GM21619 (cell line): ENCODE measurements around the gene CHMP3.
"Not testable (repeated sequence)": the region's sequence is repeated elsewhere in the genome, so short reads cannot be mapped to it uniquely, and the experiment has no call there.

Experiments
- ATAC-seq: cut with Tn5 transposase; IDR thresholded peaks from one replicate; pipeline ENCODE4 v1.9.1; 2021; ENCODE audit not compliant: unreplicated experiment

Gene CHMP3

DNA sequence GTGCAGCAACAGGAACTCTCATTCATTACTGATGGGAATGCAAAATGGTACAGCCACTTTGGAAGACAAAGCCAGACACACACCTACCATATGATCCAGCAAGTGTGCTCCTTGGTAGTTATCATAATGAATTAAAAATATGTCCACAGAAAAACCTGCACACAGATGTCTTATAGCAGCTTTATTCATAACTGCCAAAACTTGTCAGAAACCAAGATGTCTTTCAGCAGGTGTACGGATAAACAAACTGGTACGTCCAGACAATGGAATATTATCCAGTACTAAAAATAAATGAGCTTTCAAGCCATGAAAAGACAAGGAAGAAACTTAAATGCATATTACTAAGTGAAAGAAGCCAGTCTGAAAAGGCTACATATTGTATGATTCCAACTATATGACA is 50.4 kb downstream of the CHMP3 start:
- no peak for ATAC-seq

DNA sequence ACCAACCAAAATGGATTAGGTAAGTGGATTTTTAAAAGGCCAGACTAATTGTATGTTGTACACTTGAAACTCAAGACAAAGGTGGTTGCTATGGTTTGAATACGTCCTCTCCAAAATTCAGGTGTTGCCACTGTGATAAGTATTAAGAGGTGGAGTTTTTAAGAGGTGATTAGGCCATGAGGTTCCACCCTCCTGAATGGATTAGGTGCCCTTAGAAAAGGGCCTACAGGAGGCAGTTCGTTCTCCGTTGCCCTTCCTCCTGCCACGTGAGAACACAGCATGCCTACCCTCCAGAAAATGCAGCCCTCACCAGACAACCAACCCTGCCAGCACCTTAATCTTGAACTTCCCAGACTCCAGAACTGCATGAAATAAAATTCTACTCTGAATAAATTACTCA is 51.2 kb downstream of the CHMP3 start:
- no peak for ATAC-seq

DNA sequence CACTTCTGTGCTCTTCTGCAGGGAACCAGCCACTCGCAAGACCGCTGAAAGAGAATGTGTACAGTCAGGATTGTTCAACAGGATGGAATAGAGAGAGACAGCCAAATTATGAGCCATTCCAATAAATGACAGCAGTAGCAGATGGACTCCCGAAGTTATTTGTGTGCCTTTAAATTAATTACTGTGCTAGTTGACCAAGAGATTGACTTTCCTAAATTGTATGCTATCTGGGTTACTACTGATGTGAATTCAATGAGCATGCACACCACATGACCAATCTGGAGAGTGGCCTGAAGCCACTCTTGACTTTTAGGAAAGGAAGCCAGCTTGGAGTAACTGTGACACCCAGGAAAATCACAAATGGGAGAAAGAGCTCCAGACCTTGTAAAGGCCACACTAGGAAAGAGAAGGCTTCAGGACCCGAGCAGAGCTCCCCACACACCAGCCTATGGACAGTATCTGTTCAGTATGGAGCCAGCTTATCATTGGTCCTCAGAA is 52.8 kb downstream of the CHMP3 start:
- no peak for ATAC-seq

DNA sequence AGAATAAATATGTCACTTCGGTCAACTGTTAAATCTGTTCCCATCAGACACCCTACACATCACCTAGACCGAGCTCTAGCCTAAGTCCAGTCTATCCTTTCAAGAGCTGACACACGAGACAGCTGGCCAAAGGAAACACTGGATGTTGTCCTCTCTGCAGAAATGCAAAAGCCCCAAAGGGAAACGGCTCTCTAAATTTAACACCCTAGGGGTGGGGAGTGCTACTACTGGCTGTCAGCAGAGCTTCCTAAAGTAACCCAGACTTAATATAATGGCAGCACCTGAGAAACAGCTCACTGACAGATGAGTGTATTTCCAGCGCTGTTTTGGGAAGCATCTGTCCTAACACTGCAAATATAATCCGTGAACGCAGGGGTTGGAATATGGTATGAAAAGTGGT is 55.6 kb downstream of the CHMP3 start:
- no peak for ATAC-seq

DNA sequence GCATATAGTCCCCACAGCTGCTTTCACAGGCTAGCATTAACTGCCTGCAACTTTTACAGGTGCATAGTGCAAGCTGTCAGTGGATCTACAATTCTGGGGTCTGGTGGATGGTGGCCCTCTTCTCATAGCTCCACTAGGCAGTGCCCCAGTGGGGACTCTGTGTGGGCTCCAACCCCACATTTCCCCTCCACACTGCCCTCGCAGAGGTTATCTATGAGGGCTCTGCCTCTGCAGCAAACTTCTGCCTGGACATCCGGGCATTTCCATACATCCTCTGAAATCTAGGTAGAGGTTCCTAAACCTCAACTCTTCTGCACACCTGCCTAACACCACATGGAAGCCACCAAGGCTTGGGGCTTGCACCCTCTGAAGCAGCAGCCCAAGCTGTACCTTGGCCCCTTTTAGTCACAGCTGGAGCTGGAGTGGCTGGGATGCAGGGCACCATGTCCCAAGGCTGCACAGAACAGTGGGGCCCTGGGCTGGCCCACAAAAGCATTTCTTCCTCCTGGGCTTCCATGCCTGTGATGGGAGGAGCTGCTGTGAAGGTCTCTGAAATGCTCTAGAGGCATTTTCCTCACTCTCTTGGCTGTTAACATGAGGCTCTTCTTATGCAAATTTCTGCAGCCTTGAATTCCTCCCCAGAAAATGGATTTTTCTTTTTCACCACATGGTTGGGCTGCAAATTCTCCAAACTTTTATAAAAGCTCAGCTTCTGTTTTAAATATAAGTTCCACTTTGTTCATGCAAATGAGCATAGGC is 62.7 kb downstream of the CHMP3 start:
- no peak for ATAC-seq

DNA sequence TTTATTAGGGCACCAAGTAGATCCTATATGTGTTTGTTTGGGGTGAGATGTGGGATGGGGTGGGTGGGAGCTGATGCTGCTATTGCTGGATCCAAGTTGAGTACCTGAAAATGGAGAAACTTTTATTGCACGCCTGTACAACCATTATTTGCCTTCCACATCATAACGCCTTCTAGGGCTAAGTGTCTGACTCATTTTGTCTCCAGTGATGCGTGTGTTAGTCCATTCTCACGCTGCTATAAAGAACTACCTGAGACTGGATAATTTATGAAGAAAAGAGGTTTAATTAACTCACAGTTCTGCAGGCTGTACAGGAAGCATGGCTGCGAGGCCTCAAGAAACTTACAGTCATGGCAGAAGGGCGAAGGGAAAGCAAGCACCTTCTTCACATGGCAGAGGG is 63.9 kb downstream of the CHMP3 start:
- ATAC-seq: no peak

DNA sequence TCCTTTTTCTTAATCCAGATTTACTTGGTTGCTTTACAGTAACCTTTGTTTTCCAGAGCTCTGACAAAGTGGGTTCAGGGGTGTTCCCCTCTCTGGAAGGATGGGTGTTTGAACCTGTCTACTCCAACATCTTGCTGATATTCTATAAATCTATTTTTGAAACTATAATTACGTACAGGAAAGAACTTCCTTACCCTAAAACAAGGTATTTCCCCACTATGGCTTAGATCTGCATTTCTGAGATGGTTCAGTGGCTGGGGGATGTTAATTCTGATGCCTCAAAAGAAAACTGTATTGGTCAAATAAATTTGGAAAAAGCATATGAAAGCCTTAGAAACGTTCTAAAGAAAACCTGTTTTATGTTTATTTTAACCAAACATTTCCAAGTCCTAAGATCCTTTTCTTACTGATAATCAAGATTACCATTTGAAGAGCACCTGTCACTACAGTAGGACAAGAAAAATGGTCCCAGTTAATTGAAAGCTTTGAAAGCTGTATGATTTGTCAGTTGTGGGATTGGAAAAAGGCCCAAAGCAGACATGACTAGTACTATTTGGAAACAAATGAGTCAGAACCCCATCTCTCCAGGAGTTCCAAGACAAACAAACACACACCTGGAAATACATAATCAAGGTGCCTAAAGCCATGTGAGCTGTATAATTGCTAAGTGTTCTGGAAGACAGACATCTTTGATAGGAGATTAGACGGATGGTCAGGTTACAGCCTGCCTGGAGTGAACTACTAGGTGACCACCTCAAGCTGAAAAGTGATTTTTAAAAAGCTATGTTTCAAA is 64.6 kb downstream of the CHMP3 start:
- ATAC-seq: no peak

DNA sequence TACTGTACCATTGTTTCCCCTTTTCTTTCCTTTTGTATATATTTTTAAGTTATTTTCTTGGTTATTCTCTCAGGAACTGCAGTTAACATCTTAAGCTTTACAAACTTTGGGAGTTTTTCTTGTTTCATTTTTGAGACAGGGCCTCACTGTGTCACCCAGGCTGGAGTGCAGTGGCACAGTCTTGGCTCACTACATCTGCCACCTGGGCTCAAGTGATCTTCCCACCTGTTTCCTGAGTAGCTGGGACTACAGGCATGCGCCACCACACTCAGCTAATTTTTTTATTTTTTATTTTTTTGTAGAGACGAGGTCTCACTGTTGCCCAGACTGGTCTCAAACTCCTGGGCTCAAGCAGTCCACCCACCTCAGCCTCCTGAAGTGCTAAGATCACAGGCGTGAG is 66.9 kb downstream of the CHMP3 start:
- not testable (repeated sequence) for ATAC-seq

DNA sequence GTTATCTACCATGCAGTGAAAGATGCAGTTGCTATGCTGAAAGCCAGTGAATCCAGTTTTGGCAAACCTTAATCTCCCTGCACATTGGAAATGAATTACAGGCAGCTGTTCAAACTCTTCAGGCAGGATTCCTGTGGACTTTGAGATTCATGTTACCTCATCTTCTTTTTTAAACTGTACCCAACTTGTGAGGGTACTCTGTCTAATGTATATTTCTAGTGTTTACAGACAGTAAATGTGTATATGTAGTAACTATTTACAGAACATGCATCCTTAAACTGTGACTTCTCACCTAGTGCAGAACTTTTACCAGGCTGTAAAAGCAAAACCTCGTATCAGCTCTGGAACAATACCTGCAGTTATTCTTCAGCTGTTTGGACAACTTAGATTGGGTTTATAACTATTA is 71.2 kb downstream of the CHMP3 start:
- ATAC-seq: no peak

DNA sequence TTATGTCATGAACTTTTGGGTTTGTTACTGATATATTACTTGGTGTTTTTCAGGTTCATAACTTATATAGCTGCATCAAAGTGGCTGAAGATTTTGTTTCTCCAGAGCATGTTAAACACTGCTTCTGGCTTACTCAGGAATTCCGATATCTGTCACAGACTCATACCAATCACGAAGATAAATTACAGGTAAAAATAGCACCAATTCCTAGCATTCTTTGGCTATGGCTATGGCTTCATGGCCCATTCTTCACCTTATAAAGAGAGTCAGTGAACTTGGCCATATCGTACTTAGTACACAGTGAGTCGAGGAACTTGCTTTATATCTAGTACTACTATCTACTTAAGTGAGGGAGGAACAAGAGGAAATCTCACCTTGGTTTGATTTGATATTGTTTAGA is 72.2 kb downstream of the CHMP3 start:
- ATAC-seq: no peak

DNA sequence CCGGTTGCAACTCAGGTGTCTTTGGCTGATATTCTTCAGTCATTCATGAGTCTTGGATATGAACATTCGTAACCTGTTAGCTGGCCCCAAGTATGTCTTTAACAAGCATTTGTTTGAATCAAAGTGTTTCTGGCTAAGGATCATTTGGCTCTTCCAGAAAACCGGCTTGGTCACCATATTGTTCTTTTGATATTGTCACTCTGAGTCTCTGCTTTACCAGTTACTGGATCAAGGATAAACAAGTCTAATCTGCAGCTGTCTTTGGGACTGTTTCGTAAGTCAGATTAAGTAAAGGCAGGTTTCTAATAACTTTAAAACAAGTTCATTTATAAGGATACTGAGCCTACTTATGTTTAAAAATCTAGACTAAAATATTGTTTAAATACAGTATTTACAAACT is 73.0 kb downstream of the CHMP3 start:
- ATAC-seq: no peak

DNA sequence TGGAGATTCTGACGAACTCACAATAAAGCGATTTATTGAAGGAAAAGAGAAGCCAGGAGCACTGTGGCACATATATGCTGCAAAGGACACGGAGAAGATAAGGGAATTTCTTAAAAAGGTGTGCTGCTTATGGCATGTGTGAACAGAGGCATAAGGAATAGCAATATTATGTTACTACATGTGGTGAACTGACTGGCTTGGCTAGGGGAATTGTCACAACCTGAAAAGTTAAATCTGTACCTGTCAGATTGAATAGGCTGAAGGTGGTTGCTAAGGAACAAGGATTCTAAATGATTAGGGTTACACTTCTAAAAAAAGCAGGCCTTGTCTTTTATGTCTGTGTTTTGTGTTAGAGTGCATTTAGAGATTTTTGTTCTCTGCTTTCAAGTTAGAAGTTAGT is 73.7 kb downstream of the CHMP3 start:
- ATAC-seq: no peak

DNA sequence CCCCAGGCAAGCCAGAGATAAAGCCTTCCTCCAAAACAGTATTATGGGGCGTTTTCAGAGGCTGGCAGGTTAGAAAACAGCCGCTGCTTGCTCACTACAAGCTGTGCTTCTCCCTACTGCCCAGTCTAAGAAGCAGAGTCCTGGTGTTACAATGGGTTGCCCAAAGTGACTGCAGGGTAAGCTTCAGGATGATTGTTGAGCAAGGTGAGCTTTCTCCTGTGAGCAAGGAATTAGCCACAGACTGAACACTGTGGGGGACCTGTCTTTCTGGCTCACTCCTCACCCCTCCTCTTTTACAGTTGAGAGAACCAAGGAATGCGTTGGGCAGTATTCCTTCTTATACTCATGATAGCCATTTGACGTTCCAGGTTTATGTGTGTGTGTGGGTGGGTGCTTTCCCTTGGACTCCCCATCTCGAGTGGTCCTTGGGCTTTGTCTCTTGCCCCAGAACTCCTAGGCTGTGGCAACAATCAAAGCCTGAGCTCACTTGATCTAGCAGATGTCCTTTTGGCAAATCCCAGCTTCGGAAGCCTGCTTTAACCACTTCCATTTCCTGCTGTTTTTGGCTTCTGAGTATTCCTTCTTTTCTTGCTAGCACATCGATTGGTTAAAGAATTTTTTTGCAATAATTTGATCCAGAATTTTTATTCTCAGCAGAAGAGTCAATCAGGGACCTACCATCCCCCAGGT is 74.5 kb downstream of the CHMP3 start:
- ATAC-seq: no peak

DNA sequence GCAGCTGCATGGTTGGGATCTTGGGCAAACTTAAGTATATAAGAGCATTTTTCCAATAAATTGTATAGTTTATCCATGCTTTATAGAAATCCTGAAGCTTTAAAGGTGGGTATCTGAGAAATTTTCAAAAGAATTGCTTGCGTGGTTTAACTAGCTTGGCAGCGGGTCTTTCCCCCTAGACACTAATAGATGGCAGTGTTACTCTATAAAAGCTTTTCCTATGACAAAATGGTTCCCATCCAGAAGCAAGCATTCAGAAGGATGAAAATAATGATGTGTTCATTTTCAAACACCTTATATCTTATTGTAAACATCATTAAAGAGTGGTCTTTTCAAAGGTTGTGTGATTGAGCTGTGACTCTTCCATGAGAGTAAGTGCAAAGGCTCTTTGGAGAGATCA is 76.2 kb downstream of the CHMP3 start:
- ATAC-seq: no peak

DNA sequence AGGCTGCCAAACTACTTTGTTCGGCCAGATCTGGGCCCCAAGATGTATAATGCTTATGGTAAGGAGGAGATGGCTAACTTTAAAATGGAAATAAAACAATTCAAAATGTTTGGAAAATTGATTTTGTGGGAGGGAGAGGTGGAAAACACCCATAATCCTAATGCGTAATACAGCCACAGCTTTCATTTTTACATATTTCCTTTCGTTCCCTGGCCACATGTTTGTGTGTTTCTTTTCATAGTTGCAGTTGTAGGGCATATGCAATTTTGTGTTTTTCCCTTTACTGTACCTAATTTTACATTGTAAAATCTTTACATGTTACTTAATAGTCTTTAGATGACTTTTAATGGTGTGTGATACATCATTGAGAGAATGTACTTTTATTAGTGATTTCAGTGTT is 77.4 kb downstream of the CHMP3 start:
- no peak for ATAC-seq

DNA sequence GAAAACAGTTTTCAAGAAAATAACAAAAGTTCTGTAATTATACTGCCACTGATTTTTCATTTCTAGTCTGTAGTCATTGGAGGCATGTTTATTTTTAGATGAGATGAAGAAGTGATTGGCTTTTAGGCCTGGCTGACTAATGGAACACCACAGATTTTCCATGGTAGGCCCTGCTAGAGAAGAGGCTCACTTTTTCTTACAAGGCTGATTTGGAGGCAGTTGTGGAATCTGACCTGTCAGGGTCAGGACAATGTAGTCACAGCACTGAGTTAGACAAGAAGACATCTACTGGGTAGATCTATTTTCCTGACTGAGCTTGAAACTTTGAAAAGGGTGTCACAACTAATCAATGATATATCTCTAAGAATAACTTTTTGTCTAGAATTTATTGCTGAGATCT is 78.1 kb downstream of the CHMP3 start:
- ATAC-seq: no peak

DNA sequence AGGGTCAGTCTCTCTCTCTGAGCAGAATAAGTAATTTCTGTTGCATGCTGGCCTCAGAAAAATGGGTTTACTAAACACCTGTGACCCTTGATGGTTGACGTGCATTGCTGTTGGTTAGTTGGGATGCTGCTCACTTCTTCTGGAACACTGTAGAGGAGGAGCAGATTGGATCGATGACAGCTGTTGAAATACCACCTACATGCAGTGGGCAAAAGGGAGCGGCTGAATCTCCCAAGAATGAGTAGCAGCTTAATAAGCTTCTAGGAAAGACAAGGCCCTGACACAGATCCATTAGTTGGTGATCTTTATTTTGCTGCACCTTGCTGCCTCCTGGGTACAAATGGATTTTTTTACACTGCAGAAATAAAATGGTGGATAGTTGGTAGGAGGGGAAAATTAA is 78.9 kb downstream of the CHMP3 start:
- no peak for ATAC-seq

DNA sequence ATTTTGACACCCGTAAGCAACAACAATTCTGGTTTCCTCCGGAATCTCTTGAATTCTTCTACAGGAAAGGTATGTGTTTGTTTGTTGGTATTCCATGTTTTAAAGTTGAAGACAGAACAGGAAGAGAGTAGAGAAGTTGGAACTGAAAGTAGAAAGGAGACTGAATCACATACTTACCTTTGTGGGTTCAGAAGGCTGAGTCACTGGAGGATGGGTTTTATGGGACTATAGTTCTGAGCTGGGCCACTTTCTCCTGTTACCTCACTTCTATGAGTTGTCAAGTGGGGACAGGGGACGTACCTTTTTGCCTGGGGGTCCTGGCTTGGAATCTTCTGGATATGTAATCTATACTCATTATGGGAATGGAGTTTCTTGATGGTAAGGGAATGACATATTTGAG is 81.2 kb downstream of the CHMP3 start:
- ATAC-seq: no peak

DNA sequence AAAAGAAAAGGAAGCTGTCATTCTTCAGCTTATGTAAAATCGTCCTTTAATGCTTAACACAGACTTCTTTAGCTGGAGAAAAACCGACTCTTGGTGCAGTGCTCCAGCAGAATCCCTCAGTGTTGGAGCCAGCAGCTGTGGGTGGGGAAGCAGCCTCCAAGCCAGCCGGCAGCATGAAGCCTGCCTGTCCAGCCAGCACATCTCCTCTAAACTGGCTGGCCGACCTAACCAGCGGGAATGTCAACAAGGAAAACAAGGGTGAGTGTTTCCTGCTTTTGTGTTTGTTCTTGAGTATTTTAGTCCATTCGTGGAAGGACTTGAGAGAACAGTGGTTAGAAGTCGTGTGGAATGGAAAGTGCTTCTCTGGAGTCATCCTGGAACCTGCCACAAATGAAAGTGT is 83.1 kb downstream of the CHMP3 start:
- ATAC-seq: no peak

DNA sequence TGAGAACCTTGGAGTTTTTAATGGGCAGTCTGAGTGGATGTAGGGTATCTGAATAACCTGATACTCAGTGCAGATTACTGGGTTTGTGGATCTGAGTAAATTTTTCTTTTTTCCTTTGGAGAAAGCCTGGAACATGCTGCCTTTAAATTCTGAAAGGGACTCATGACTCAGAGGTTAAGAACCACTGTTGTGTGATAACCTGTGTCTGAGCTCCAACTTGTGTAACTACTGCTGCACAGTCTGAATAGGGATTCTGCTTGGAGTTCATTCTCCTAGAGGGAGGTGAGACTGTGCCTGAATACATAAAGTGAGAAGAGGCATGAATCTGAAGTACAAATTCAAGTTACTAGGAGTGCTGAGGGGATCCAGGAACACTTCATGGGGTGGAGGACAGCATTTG is 85.9 kb downstream of the CHMP3 start:
- ATAC-seq: no peak

DNA sequence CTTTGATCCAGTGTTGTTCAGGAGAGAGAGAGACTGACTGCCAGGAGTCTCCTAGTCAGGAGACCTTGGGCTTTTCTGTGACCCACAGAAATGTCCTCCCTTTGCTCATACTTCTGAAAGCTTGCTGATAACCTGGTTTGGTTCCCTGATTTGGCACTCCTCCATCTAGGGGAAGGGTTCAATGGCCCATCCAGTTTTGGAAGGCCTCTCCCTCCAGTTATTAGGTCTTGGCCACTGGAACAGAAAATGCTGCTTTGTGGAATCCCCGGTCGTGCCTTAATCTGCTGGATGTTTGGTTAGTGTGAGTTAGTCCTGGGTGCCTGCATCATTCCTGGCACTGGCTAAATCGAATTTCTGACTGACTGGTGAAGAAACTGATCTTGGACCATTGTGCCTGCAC is 86.3 kb downstream of the CHMP3 start:
- ATAC-seq: no peak

DNA sequence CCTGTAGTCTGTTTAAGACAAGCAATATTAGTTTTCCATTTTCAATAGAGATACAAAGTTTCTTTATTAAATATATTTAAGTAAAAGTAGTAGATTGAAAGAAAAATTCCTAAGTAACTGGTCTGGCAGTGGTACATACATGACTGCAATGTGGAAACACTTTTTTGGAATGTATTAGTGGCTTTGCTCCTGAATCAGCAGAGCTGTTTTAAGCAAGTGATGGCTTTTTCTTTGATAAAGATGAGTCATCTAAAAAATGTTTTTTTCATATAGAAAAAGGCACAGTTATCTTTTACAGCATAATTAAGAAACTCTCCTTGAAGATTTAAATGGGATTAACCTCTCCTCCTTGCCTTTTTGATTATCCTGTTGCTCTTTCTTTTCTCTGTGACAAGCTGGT is 87.2 kb downstream of the CHMP3 start:
- ATAC-seq: no peak
